Measurements from ENCODE around the gene SLC5A7.

Gene SLC5A7

GRCh38 chr2:107984707-107985106 lies 1.6 kb upstream of the SLC5A7 start:
- peak; percentile 74 for ATAC-seq
- TF ChIP-seq ZC3H10 (CRISPR knock-in tag; IDR thresholded peaks at IDR 0.05) (no peak), ISL1 (CRISPR knock-in tag; IDR thresholded peaks at IDR 0.05) (peak; percentile 76), ZNF70 (CRISPR knock-in tag; IDR thresholded peaks at IDR 0.05) (no peak), OSR1 (CRISPR knock-in tag; IDR thresholded peaks at IDR 0.05) (no peak), SNAI2 (CRISPR knock-in tag; IDR thresholded peaks at IDR 0.05) (no peak), GLIS3 (CRISPR knock-in tag; IDR thresholded peaks at IDR 0.05) (no peak)

DNA sequence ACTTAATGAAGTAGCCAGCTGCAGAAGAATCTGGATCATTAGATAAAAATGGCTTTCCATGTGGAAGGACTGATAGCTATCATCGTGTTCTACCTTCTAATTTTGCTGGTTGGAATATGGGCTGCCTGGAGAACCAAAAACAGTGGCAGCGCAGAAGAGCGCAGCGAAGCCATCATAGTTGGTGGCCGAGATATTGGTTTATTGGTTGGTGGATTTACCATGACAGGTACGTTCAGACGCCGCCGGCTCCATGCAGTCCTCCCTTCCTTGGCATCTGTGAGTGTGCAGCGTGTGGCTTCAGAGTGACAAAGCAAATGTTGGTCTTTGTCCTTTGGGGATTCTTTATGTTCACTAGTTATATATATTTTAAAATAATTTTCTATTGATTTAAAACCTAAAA lies 1.8 kb downstream of the SLC5A7 start:
- no peak for ATAC-seq
- no peak for TF ChIP-seq ARNTL (CRISPR knock-in tag; IDR thresholded peaks at IDR 0.05; ENCODE audit: borderline replicate concordance, low read depth)
- TF ChIP-seq PPARA (CRISPR knock-in tag; IDR thresholded peaks at IDR 0.05; ENCODE audit: borderline replicate concordance) = no peak
- TF ChIP-seq ZC3H10 (CRISPR knock-in tag; IDR thresholded peaks at IDR 0.05) = no peak

DNA sequence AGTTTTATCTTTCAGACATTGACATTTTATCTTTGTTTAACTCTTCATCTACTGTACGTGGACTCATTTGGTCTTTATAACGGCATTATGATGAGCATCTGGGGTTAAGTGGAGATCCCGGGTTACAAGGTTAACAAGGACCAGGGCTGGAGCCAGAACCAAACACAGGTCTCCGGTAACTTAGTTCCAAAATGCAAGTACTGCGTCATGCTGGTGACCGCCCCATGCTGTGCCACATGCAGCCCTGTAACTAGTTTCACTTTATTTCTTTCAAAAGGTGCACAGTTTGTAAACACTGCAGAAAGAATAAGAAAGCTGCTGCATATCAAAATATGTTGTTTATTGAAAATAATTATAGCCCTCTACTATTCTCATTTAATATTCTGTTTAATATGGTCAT lies 3.1 kb downstream of the SLC5A7 start:
- TF ChIP-seq TOX (CRISPR knock-in tag; IDR thresholded peaks at IDR 0.05; ENCODE audit: borderline replicate concordance) = no peak
- TF ChIP-seq, protein P1, sequence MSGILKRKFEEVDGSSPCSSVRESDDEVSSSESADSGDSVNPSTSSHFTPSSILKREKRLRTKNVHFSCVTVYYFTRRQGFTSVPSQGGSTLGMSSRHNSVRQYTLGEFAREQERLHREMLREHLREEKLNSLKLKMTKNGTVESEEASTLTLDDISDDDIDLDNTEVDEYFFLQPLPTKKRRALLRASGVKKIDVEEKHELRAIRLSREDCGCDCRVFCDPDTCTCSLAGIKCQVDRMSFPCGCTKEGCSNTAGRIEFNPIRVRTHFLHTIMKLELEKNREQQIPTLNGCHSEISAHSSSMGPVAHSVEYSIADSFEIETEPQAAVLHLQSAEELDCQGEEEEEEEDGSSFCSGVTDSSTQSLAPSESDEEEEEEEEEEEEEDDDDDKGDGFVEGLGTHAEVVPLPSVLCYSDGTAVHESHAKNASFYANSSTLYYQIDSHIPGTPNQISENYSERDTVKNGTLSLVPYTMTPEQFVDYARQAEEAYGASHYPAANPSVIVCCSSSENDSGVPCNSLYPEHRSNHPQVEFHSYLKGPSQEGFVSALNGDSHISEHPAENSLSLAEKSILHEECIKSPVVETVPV (CRISPR knock-in tag; IDR thresholded peaks at IDR 0.05) = no peak
- no peak for TF ChIP-seq ZNF565 (CRISPR knock-in tag; conservative IDR thresholded peaks at IDR 0.05; ENCODE audit: low read depth)
- TF ChIP-seq ARNTL (CRISPR knock-in tag; IDR thresholded peaks at IDR 0.05; ENCODE audit: borderline replicate concordance, low read depth) = no peak
- no peak for TF ChIP-seq ISL1 (CRISPR knock-in tag; IDR thresholded peaks at IDR 0.05)
- TF ChIP-seq ZFP3 (CRISPR knock-in tag; IDR thresholded peaks at IDR 0.05) = no peak
- TF ChIP-seq, protein P2, sequence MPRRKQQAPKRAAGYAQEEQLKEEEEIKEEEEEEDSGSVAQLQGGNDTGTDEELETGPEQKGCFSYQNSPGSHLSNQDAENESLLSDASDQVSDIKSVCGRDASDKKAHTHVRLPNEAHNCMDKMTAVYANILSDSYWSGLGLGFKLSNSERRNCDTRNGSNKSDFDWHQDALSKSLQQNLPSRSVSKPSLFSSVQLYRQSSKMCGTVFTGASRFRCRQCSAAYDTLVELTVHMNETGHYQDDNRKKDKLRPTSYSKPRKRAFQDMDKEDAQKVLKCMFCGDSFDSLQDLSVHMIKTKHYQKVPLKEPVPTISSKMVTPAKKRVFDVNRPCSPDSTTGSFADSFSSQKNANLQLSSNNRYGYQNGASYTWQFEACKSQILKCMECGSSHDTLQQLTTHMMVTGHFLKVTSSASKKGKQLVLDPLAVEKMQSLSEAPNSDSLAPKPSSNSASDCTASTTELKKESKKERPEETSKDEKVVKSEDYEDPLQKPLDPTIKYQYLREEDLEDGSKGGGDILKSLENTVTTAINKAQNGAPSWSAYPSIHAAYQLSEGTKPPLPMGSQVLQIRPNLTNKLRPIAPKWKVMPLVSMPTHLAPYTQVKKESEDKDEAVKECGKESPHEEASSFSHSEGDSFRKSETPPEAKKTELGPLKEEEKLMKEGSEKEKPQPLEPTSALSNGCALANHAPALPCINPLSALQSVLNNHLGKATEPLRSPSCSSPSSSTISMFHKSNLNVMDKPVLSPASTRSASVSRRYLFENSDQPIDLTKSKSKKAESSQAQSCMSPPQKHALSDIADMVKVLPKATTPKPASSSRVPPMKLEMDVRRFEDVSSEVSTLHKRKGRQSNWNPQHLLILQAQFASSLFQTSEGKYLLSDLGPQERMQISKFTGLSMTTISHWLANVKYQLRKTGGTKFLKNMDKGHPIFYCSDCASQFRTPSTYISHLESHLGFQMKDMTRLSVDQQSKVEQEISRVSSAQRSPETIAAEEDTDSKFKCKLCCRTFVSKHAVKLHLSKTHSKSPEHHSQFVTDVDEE (CRISPR knock-in tag; IDR thresholded peaks at IDR 0.05) = no peak
- no peak for TF ChIP-seq GLIS3 (CRISPR knock-in tag; IDR thresholded peaks at IDR 0.05)
- no peak for TF ChIP-seq ZC3H10 (CRISPR knock-in tag; IDR thresholded peaks at IDR 0.05)
- no peak for TF ChIP-seq TCF4 (CRISPR knock-in tag; IDR thresholded peaks at IDR 0.05; ENCODE audit: borderline replicate concordance)
- no peak for TF ChIP-seq ZNF8 (CRISPR knock-in tag; IDR thresholded peaks at IDR 0.05)
- TF ChIP-seq BACH2 (CRISPR knock-in tag; IDR thresholded peaks at IDR 0.05; ENCODE audit: borderline replicate concordance) = no peak
- TF ChIP-seq POU6F1 (CRISPR knock-in tag; IDR thresholded peaks at IDR 0.05; ENCODE audit: borderline replicate concordance, low read depth) = no peak
- TF ChIP-seq, protein P3, sequence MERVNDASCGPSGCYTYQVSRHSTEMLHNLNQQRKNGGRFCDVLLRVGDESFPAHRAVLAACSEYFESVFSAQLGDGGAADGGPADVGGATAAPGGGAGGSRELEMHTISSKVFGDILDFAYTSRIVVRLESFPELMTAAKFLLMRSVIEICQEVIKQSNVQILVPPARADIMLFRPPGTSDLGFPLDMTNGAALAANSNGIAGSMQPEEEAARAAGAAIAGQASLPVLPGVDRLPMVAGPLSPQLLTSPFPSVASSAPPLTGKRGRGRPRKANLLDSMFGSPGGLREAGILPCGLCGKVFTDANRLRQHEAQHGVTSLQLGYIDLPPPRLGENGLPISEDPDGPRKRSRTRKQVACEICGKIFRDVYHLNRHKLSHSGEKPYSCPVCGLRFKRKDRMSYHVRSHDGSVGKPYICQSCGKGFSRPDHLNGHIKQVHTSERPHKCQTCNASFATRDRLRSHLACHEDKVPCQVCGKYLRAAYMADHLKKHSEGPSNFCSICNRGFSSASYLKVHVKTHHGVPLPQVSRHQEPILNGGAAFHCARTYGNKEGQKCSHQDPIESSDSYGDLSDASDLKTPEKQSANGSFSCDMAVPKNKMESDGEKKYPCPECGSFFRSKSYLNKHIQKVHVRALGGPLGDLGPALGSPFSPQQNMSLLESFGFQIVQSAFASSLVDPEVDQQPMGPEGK (CRISPR knock-in tag; IDR thresholded peaks at IDR 0.05; ENCODE audit: borderline replicate concordance) = no peak
- no peak for TF ChIP-seq CSDC2 (CRISPR knock-in tag; IDR thresholded peaks at IDR 0.05)
- no peak for ATAC-seq

GRCh38 chr2:107990718-107991117 lies 4.4 kb downstream of the SLC5A7 start:
- ATAC-seq = no peak
- TF ChIP-seq ZNF565 (CRISPR knock-in tag; conservative IDR thresholded peaks at IDR 0.05; ENCODE audit: low read depth) = no peak
- TF ChIP-seq, protein P1 (CRISPR knock-in tag; IDR thresholded peaks at IDR 0.05) = no peak
- TF ChIP-seq, protein P3 (CRISPR knock-in tag; IDR thresholded peaks at IDR 0.05; ENCODE audit: borderline replicate concordance) = no peak
- no peak for TF ChIP-seq BACH2 (CRISPR knock-in tag; IDR thresholded peaks at IDR 0.05; ENCODE audit: borderline replicate concordance)
- no peak for TF ChIP-seq ESRRG (CRISPR knock-in tag; IDR thresholded peaks at IDR 0.05)
- TF ChIP-seq POU6F1 (CRISPR knock-in tag; IDR thresholded peaks at IDR 0.05; ENCODE audit: borderline replicate concordance, low read depth) = no peak
- no peak for TF ChIP-seq TOX (CRISPR knock-in tag; IDR thresholded peaks at IDR 0.05; ENCODE audit: borderline replicate concordance)
- no peak for TF ChIP-seq ARNTL (CRISPR knock-in tag; IDR thresholded peaks at IDR 0.05; ENCODE audit: borderline replicate concordance, low read depth)
- no peak for TF ChIP-seq ZC3H10 (CRISPR knock-in tag; IDR thresholded peaks at IDR 0.05)
- no peak for TF ChIP-seq OSR1 (CRISPR knock-in tag; IDR thresholded peaks at IDR 0.05)
- TF ChIP-seq TCF4 (CRISPR knock-in tag; IDR thresholded peaks at IDR 0.05; ENCODE audit: borderline replicate concordance) = no peak

Measured in SK-N-SH treated with all-trans-retinoic acid at 6 μM for 48 hours (cell line).